Astrocyte (in vitro differentiated cells and primary cell): ENCODE measurements around the gene ZNF25. TPM values are rescaled to one million over a fixed set of nuclear protein-coding genes. Genes with fewer than 3 reads are reported as not detected.

Experiments used
- DNase-seq: peaks from one replicate; pipeline ENCODE4 v3.0.0-alpha.2; 2010; ENCODE audit warnings: low read depth
- FAIRE-seq: peaks from 2 replicates; lab custom pipeline; 2011; peaks lifted over from hg19 to GRCh38; lab: Jason Lieb, UNC
- H2AFZ ChIP-seq: 2 replicates; pipeline ENCODE4 v1.6.0; 2012; ENCODE audit warnings: low read depth, low read length, inconsistent platforms
- H3K27ac ChIP-seq: 2 replicates; pipeline ENCODE4 v1.5.1; 2011; ENCODE audit warnings: low read depth, low read length, inconsistent platforms
- H3K27me3 ChIP-seq: 2 replicates; pipeline ENCODE4 v1.6.0; 2011; ENCODE audit warnings: low read length, inconsistent platforms; ENCODE audit not compliant: insufficient read depth
- H3K36me3 ChIP-seq: 2 replicates; pipeline ENCODE4 v1.5.1; 2011; ENCODE audit warnings: low read length, inconsistent platforms; ENCODE audit not compliant: insufficient read depth
- H3K4me1 ChIP-seq: 2 replicates; pipeline ENCODE4 v1.5.1; 2011; ENCODE audit warnings: low read length, inconsistent platforms; ENCODE audit not compliant: insufficient read depth
- H3K4me2 ChIP-seq: 2 replicates; pipeline ENCODE4 v1.6.0; 2012; ENCODE audit warnings: low read length, inconsistent platforms
- H3K4me3 ChIP-seq: 2 replicates; pipeline ENCODE4 v1.5.1; 2011; ENCODE audit warnings: low read depth, mild to moderate bottlenecking, low read length, inconsistent platforms; ENCODE audit not compliant: insufficient read depth
- H3K79me2 ChIP-seq: 2 replicates; pipeline ENCODE4 v1.6.0; 2012; ENCODE audit warnings: mild to moderate bottlenecking, low read length, inconsistent platforms; ENCODE audit not compliant: insufficient read depth
- H3K9ac ChIP-seq: 2 replicates; pipeline ENCODE4 v1.6.0; 2012; ENCODE audit warnings: mild to moderate bottlenecking, low read length, inconsistent platforms
- H3K9me3 ChIP-seq: 2 replicates; pipeline ENCODE4 v1.5.1; 2012; ENCODE audit warnings: low read depth, mild to moderate bottlenecking, low read length, inconsistent platforms; ENCODE audit not compliant: insufficient read depth
- H4K20me1 ChIP-seq: 2 replicates; pipeline ENCODE4 v1.6.0; 2012; ENCODE audit warnings: low read length, inconsistent platforms; ENCODE audit not compliant: insufficient read depth
- H3K27ac Mint-ChIP-seq: one replicate; pipeline ENCODE4 v1.8.0; 2021; ENCODE audit warnings: mild to moderate bottlenecking, mixed read lengths; ENCODE audit not compliant: unreplicated experiment
- H3K27me3 Mint-ChIP-seq: one replicate; pipeline ENCODE4 v1.8.0; 2021; ENCODE audit warnings: low read depth, mixed read lengths; ENCODE audit not compliant: unreplicated experiment
- H3K36me3 Mint-ChIP-seq: one replicate; pipeline ENCODE4 v1.8.0; 2021; ENCODE audit warnings: low read depth, mixed read lengths; ENCODE audit not compliant: unreplicated experiment
- H3K4me1 Mint-ChIP-seq: one replicate; pipeline ENCODE4 v1.8.0; 2021; ENCODE audit warnings: low read depth, mixed read lengths; ENCODE audit not compliant: unreplicated experiment
- H3K4me3 Mint-ChIP-seq: one replicate; pipeline ENCODE4 v1.8.0; 2021; ENCODE audit warnings: mild to moderate bottlenecking, moderate library complexity, mixed read lengths; ENCODE audit not compliant: unreplicated experiment
- H3K9me3 Mint-ChIP-seq: one replicate; pipeline ENCODE4 v1.8.0; 2021; ENCODE audit warnings: mild to moderate bottlenecking, mixed read lengths; ENCODE audit not compliant: unreplicated experiment
- CTCF ChIP-seq: IDR thresholded peaks from 2 replicates; pipeline ENCODE4 v1.5.1; 2011; ENCODE audit warnings: low read depth, mild to moderate bottlenecking, inconsistent platforms, low read length, moderate library complexity; ENCODE audit not compliant: insufficient read depth
- EZH2 ChIP-seq: IDR thresholded peaks from 2 replicates; pipeline ENCODE4 v1.6.1; 2012; ENCODE audit warnings: mild to moderate bottlenecking, low read length, inconsistent platforms; ENCODE audit not compliant: insufficient read depth
- total RNA-seq: library from RNA; stranded (reverse); gene quantifications from 2 replicates; pipeline ENCODE4 v1.2.1, GENCODE V29; 2021

ZNF25 gene
- total RNA-seq, 1 donor from 2014 or later, result 4.8 TPM

DNA sequence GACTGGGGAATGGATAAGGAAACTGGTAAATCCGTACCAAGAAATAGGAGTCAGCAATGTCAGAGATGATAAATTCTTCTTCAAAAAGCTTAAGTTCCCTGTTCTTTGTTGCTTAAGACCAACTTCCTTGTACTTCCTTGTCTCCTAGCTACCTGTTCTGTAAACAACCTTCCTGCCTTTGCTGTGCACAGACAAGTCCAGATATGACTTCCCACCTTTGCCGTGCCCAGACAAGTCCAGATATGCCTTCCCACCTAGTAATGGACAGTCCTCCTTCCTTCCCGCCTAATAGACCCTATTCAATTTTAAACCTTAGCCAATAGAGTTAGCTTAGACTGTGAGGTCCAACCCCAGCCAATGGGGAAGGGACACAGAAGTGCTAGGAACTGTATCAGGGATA lies 31.5 kb upstream of the ZNF25 start:
- Histone ChIP-seq H3K4me2 (no peak overlapping the region), H3K79me2 (peaks cover 12% of the 10 kb centered on the region), H3K36me3 (no peaks in the 10 kb centered on the region), H3K9me3 (no peaks in the 10 kb centered on the region), H3K27me3 (no peaks in the 10 kb centered on the region), H3K4me1 (no peaks in the 10 kb centered on the region), H3K27ac (no peak overlapping the region), H3K9ac (no peak overlapping the region), H4K20me1 (no peaks in the 10 kb centered on the region), H3K4me3 (no peak overlapping the region), H2AFZ (no peak overlapping the region)
- DNase-seq (no peak), FAIRE-seq (no peak)
- TF ChIP-seq EZH2 (no peak), CTCF (no peak)
- H3K27ac Mint-ChIP-seq, result no peak overlapping the region
- H3K36me3 Mint-ChIP-seq, result no peaks in the 10 kb centered on the region
- peaks cover 2% of the 10 kb centered on the region for H3K9me3 Mint-ChIP-seq
- H3K4me3 Mint-ChIP-seq, result no peak overlapping the region
- no peaks in the 10 kb centered on the region for H3K4me1 Mint-ChIP-seq
- H3K27me3 Mint-ChIP-seq, result peaks cover 6% of the 10 kb centered on the region

DNA sequence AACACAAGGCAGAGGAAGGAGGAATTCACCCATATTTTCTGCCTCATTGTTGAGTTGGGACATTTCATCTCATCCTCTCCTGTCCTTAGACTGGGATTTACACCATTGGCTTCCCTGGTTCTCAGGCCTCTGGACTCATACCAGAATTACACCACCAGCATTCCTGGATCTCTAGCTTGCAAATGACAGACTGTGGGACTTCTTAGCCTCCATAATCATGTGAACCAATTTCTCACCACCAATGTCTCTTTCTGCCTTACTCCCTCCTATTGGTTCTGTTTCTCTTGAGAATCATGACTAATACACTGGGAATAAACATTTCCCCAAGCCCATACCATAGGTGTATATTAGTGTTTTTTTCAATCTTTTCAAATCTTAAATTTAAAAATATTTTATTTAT lies 31.1 kb upstream of the ZNF25 start:
- H4K20me1 ChIP-seq, result no peaks in the 10 kb centered on the region
- H3K4me1 Mint-ChIP-seq, result no peaks in the 10 kb centered on the region
- H3K36me3 Mint-ChIP-seq, result no peaks in the 10 kb centered on the region
- TF ChIP-seq CTCF (no peak), EZH2 (no peak)
- H3K4me2 ChIP-seq, result no peak overlapping the region
- H3K79me2 ChIP-seq, result peaks cover 12% of the 10 kb centered on the region
- H3K27me3 ChIP-seq, result no peaks in the 10 kb centered on the region
- H3K9me3 Mint-ChIP-seq, result peaks cover 2% of the 10 kb centered on the region
- FAIRE-seq, result no peak
- DNase-seq, result no peak
- no peak overlapping the region for H3K27ac Mint-ChIP-seq
- no peak overlapping the region for H3K4me3 Mint-ChIP-seq
- H3K27ac ChIP-seq, result no peak overlapping the region
- no peaks in the 10 kb centered on the region for H3K4me1 ChIP-seq
- no peak overlapping the region for H3K9ac ChIP-seq
- H2AFZ ChIP-seq, result no peak overlapping the region
- no peak overlapping the region for H3K4me3 ChIP-seq
- peaks cover 6% of the 10 kb centered on the region for H3K27me3 Mint-ChIP-seq
- no peaks in the 10 kb centered on the region for H3K36me3 ChIP-seq
- no peaks in the 10 kb centered on the region for H3K9me3 ChIP-seq

DNA sequence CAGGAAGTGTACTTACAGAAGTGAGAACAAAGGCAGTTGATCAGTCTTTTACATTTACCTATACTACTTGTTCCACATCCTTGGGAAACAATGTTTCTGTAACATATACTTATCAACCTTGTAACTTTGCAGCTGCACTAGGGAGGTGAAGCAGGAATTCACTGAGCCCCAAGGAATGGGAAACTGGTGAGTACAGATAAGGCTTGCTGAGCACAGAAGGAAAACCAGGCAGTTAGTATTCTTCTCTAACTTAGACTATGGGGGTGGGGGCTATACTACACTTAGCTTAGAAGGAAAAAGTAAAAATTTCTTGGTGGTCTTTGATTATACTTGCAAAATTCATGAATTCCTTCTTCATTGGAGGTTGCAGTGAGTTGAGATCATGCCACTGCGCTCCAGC lies 27.1 kb upstream of the ZNF25 start:
- no peaks in the 10 kb centered on the region for H3K27me3 ChIP-seq

More for the DNA sequence above, 27.1 kb upstream of the ZNF25 start:
- no peaks in the 10 kb centered on the region for H3K36me3 ChIP-seq
- H3K79me2 ChIP-seq, result no peaks in the 10 kb centered on the region
- H3K4me3 ChIP-seq, result no peak overlapping the region
- H3K36me3 Mint-ChIP-seq, result no peaks in the 10 kb centered on the region
- no peaks in the 10 kb centered on the region for H3K9me3 ChIP-seq
- no peak overlapping the region for H3K9ac ChIP-seq
- H3K4me1 ChIP-seq, result no peaks in the 10 kb centered on the region
- H3K9me3 Mint-ChIP-seq, result peaks cover 6% of the 10 kb centered on the region
- peaks cover 6% of the 10 kb centered on the region for H3K27me3 Mint-ChIP-seq
- no peak for FAIRE-seq
- DNase-seq, result no peak
- H3K27ac Mint-ChIP-seq, result no peak overlapping the region
- H3K27ac ChIP-seq, result no peak overlapping the region
- no peak overlapping the region for H2AFZ ChIP-seq
- H3K4me1 Mint-ChIP-seq, result no peaks in the 10 kb centered on the region
- TF ChIP-seq EZH2, result no peak
- TF ChIP-seq CTCF, result no peak
- H4K20me1 ChIP-seq, result no peaks in the 10 kb centered on the region
- no peak overlapping the region for H3K4me2 ChIP-seq
- no peak overlapping the region for H3K4me3 Mint-ChIP-seq
